GM10847 (cell line): ENCODE results near the gene NOP53.

Experiments
- POLR2A ChIP-seq: IDR thresholded peaks from 2 replicates; pipeline ENCODE4 v1.6.1; 2011; ENCODE audit not compliant: insufficient read length; ENCODE audit errors: extremely low read depth

NOP53 gene

GRCh38 chr19:47713046-47714021, 32.0 kb upstream of the NOP53 start, which contains the start of gene EHD2:
Gene EHD2 (plus strand): TSS chr19:47713422. CDS start chr19:47716613, 3,191 bp downstream.
- no peak for TF ChIP-seq POLR2A

GRCh38 chr19:47714339-47714738, 31.0 kb upstream of the NOP53 start:
- TF ChIP-seq POLR2A, result no peak

- TF ChIP-seq POLR2A, result no peak
These were observed 28.9 kb upstream of the NOP53 start for GRCh38 chr19:47716270-47716937.

GRCh38 chr19:47719047-47719859, 26.1 kb upstream of the NOP53 start:
- TF ChIP-seq POLR2A, result no peak

- TF ChIP-seq POLR2A, result no peak
These were observed 24.5 kb upstream of the NOP53 start for GRCh38 chr19:47720669-47721422.

GRCh38 chr19:47723581-47723940, 21.8 kb upstream of the NOP53 start:
- no peak for TF ChIP-seq POLR2A

GRCh38 chr19:47725759-47726401, 19.5 kb upstream of the NOP53 start:
- TF ChIP-seq POLR2A, result no peak

GRCh38 chr19:47726467-47726866, 18.9 kb upstream of the NOP53 start:
- TF ChIP-seq POLR2A, result no peak

- TF ChIP-seq POLR2A, result no peak
These were observed 15.9 kb upstream of the NOP53 start for GRCh38 chr19:47729468-47729798.

GRCh38 chr19:47729799-47730520, 15.4 kb upstream of the NOP53 start:
- TF ChIP-seq POLR2A, result no peak

GRCh38 chr19:47730521-47730889, 14.8 kb upstream of the NOP53 start:
- TF ChIP-seq POLR2A, result no peak

GRCh38 chr19:47730910-47731309, 14.4 kb upstream of the NOP53 start:
- no peak for TF ChIP-seq POLR2A

GRCh38 chr19:47735131-47735530, 10.2 kb upstream of the NOP53 start:
- no peak for TF ChIP-seq POLR2A

GRCh38 chr19:47740866-47741519, 4.4 kb upstream of the NOP53 start:
- no peak for TF ChIP-seq POLR2A
